ENCODE measurements around the gene FAM81A.
"Not testable (repeated sequence)": the region's sequence is repeated elsewhere in the genome, so short reads cannot be mapped to it uniquely, and the experiment has no call there.

The FAM81A gene

DNA sequence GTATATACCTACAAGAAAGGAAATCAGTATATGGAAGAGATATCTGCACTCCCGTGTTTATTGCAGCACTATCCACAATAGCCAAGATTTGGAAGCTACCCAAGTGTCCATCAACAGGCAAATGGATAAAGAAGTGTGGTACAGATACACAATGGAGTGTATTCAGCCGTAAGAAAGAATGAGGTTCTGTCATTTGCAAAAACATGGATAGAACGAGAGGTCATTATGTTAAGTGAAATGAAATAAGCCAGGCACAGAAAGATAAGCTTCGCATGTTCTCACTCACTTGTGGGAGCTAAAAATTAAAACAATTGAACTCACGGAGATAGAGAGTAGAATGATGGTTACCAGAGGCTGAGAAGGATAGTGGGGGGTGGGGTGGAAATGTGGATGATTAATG lies 53.1 kb downstream of the FAM81A start:
- DNase-seq = no peak

DNA sequence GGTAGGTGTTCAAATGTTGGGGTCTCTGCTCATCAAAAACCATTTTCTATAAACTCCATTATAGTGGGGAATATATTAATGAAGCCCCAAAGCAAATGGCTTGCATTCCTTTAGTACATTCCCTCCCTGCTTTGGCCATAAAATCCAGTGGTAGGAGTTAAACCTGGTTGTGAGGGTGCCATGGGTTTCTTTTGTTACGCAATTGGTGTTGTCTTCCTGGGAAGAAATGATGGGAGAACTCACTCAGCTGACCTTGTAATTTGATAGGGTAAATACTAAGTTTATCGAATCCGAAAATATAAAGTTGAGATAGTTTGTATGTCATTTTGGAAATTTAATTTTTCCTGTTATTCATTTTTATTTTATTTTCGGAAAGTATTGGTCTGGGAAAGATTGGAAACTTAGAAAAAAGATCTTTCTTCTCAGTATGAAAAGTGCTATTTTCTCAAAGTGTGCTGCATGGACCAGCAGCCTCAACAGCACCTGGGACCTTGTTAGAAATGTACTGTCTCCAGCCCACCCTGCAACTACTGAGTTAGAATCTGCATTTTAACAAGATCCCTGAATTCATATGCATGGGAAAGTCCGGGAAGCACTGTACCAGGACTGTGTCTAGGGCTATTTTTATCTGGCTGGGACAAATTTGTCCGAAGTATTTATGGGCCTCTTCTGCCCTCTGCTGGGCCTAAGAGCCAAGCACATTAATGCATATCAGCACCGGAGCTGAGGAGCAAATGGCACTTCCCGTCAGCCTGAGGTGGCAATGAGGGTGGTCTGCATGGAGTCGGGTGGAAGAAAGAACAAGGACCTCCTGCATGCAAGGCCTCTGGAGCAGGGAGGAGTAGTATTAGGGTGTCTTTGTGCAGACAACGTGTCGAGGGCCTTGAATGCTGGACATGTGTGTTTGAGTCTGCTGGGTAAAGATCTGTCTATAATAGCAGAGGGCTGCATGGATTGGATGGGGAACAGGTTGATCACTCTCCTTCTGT lies 54.7 kb downstream of the FAM81A start:
- DNase-seq = peak; percentile 33

DNA sequence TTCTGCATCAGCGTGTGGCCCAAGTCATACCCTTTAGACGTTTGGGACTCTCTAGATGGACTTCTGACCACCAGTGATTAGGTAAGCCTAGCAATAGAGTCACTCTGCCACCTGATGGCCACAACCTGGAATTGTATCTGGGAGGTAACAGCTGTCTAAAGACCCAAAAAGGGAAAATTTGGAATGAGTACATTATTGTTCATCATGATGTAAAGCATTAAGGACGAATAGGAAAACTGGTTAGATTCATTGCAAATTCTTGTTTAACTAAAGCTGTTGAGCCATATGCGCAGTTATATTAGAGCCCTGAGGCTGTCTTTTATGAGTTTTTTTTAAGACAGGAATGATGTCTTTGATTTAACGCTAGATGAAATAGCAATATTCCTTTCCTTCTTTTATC lies 63.6 kb downstream of the FAM81A start:
- no peak for DNase-seq

DNA sequence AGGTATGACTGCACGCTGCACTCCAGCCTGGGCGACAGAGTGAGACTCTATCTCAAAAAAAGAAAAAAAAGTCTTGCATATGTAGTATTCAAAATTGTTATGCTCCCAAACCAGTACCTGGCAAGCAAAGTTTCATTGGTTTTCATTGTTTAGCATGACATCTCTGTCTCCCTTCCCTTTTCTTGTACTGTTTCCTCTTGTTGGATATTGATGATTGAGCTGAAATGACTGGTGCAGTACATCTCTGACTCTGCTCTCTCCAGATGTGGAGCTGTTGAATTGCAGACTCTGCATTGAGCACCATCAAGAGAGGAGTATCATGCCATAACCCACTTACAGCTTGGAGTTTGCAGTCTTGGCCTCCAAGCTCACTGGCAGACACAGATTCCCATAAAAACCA lies 77.2 kb downstream of the FAM81A start:
- DNase-seq = no peak

DNA sequence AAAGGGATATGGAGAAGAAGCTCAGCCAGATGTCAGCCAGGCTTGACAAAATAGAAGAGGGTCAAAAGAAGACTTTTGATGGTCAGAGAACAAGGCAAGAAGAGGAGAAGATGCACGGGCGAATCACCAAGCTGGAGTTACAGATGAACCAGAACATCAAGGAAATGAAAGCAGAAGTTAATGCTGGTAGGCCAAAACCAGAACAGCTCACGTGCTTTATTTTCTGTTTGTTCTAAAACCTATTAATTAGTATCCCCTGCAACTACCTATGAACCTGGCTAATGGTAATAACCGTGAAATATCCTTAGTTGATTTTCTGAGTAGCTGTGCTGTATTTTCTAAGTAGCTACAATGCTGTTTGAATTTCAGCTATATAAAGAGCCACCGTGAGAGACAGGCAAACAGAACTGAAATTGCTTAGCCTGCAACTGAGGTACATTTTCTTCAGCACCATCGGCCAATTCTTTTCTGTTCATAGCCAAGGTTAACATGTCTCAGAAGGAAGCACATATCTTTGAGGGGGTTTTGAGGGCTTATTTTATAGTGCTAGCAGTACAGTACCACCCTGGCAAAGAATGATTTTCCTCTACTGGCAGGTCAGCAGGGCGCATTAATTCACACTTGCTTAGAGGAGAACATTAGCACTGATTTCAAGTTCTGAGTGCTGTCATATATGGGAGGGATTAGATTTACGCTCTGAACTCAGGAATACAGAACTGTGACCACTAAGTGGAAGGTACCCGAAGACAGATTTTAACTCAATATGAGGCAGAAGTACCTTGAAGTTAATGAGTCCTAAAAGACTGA lies 78.9 kb downstream of the FAM81A start:
- no peak for DNase-seq

DNA sequence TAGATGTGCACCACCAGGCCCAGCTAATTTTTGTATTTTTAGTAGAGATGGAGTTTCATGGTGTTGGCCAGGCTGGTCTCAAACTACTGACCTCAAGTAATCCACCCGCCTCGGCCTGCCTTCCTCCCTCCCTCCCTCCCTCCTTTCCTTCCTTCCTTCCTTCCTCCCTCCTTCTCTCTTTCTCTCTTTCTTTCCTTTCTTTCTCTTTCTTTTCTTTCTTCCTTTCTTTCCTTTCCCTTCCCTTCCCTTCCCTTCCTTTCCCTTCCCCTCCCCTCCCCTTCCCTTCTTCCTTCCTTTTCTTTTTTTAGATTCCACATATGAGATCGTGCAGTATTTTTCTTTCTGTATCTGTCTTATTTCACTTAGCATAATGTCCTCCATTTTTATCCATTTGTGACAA lies 81.3 kb downstream of the FAM81A start:
- no peak for DNase-seq

DNA sequence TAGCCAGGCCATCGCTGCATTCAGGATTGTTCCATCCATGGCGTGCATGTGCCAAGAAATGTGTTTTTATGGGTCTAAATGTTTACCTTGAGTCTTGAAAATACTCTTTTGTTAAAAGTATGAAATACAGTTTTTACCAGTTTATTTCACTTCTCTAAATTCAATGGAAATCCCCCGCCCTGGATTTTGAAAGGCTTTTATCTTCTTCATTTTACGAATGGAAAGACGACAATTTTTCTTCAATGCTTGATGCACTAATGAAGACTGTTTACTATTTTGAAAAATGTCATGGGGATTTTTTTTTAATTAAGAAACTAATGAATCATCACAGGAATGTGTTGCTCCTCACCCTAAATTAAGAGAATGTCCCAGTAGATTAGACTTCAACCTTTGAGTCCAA lies 83.5 kb downstream of the FAM81A start:
- DNase-seq = no peak

DNA sequence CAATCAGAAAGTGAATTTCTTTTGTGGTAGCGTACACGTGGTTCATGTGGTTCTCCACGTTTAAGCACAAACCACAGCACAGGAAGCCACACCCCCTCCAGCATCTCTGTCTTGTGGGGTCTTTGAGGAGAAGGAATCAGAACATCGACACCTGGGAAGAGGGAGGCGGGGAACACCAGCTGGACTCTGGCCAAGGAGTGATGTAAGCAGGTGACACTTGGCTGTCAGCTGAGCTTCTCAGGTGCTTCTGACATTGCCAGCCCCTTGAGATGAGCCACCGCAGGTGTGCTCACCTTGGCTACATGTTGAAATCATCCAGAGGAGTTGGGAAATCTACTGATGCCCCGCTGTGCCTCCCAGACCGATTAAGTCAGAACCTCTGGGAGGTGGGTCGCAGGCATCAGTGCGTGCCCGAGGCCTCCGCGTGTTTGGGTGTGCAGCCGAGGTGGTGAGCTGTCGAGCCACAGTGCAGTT lies 85.0 kb downstream of the FAM81A start:
- peak; percentile 14 for DNase-seq

DNA sequence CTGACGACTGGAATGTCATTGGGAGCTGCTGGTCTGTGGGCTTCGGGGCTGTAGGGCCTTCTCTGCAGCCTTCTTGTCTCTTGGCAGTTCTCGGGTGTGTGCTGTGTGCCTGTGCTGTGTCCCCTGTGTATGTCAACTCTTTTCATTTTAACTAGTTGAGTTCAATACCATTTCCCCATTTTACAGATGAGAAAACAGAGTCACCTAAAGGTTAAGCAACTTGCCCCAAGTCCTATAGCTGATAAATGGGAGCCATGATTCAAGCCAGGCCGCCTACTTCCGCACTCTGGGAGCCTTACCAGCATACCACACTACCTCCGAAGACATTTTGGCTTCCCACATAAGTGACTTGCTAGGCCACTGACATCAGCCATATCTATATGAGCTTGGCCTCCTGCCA lies 85.7 kb downstream of the FAM81A start:
- no peak for DNase-seq

DNA sequence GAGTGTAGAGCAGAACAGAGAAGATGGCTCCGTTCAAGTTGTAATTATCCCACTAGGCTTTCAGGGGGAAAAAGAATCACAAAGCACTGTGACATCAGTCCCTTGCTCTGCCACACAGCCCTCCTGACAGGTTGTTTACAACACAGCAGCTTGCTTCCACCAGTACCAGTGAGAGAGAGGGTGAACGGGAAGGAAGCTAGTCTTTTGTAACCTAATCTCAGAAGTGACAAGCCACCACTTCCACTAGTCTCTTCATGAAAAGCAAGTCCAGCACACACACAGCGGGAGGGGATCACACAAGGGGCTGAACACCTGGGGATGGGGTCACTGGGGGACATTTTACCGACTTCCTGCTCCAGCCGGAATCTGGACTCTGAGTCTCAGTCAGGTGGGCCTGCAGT lies 86.3 kb downstream of the FAM81A start:
- DNase-seq = no peak

DNA sequence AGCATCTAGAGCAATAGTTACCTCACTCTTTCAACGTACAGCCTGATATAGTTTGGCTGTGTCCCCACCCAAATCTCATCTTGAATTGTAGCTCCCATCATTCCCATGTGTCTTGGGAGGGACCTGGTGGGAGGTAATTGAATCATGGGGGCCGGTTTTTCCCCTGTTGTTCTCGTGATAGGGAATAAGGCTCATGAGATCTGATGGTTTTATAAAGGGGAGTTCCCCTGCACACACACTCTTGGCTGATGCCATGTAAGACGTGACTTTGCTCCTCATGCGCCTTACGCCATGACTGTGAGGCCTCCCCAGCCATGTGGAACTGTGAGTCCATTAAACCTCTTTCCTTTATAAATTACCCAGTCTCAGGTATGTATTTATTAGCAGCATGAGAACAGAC lies 88.5 kb downstream of the FAM81A start:
- not testable (repeated sequence) for DNase-seq

DNA sequence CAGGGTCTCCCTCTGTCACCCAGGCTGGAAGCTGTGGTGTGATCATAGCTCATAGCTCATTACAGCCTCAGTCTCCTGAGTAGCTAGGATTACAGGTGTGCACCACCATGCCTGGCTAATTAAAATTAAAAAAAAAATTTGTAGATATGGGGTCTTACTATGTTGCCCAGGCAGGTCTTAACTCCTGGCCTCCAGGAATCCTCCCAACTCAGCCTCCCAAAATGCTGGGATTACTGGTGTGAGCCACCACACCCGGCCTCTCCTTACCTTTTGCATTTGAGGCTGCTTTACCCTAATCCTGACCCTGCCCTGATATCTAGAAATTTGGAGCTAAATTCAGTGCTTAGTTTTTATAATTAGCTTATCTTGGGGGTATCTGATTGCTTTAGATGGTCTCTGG lies 90.4 kb downstream of the FAM81A start:
- DNase-seq = no peak

DNA sequence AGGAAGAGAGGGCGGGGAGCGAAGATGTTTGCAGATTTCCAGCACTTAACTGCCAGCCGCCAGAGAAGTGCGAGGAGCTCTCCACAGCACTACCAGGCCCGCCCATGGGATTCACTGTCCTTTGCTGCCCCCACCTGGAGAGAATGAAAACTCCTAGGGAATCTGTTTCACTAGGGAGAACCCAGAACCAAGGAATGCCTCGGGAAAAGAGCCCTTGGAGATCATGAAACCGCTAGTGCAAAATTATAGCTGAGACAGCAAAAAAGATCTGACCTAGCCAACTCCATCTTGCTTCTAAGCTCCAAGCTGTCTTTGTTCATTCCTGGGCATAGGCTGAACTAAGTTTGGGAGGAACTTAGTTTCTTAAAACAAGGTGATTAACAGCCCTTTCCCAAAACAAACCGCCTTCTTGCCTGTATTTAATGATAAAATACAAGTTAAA lies 91.0 kb downstream of the FAM81A start:
- DNase-seq = peak; percentile 55

DNA sequence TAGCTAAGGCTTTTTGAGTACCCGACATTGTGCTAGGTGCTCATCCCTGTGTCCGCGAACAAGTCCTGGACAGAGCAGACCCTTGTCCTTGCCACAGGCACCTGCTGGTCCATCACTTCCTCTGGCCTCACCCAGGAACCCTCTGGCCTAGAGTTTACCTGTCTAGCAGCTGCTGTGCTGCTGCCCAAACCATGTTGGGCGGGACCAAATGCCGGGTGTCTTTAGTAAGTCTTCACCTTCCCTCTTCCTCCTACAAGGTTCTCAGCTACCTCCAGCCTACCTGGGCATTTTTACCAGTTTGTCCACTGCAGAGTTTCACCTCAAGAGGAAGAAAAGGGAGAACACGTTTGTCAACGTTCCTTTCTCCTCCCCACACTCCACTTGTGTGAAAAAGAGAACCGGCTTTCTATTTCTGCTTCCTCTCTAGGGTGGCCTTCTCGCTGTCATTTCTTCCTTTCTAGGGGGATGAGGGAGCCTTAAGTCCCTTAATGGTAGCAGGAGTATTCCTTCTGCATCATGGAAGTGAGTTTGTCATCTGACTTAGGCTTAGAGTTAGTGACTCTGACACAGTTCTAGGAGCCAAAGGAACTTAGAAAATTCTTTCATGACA lies 93.2 kb downstream of the FAM81A start:
- no peak for DNase-seq

DNA sequence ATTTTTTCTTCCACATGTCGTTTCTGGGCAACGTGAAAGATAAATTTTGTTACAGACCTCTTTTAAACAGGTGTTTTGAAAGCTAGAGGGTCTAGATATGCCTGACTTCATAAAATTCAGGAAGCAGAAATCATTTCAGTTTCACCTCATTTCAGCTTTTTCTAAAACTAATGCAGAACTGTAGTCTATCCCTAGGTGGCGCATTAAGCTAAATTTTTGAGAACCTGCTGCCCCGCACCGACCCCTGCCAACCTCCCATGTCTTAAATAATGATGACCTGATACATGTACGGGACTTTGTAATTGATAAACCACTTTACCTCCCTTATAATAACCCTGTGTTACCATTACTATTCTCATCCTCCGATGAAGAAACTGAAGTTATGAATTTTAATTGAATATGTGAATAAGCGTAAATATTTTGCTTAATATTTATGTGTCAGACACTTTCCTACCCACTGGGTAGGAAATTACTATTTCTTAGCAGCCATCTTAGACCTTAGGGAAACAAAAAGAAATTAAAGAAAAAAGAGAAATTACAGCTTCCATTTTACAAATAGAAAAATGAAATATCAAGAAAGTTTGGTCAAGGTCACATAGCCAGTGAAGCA lies 94.9 kb downstream of the FAM81A start:
- DNase-seq = no peak

DNA sequence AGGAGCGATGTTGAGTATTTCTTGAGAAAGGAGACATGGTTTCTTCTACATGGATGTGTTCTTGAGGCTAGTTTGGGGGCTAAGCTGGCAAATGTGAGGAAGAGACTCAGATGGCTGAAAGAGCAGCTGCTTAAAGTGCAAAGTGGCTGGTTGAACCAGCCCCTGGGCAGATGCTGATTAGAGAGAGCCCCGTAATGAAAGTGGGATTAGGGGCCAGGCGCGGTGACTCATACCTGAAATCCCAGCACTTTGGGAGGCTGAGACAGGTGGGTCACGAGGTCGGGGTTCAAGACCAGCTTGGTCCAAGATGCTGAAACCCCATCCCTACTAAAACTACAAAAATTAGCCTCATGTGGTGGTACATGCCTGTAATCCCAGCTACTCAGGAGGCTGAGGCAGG lies 98.6 kb downstream of the FAM81A start:
- DNase-seq = no peak

DNA sequence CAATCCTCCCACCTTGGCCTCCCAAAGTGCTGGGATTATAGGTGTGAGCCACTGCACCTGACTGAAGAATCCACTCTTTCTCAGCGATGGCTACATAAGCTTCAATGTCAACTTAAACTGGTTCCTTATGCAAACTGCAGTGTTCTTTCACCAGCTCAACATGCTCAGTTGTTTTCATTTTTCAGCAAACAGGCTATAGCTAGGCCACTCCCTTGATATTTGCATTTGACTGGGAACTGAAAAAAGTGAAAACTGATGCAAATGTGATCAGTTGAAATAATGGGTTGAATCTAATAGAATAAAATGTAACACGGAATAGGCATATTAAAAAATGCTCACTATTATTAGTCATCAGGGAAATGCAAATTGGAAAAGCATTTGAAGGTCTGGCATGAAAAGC lies 99.4 kb downstream of the FAM81A start:
- DNase-seq = no peak

DNA sequence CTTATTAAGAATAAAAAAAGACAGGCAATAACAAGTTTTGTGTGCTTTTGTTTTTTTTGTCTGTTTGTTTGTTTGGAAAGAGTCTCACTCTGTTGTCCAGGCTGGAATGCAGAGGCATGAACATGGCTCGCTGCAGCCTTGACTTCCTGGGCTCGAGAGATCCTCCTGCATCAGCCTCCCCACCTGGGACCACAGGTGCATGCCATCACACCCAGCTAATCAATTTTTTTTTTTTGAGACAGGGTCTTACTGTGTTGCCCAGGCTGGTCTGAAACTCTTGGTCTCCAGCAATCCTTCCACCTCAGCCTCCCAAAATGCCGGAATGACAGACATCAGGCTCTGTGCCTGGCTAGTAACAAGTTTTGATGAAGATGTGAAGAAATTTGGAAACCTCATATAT lies 100.5 kb downstream of the FAM81A start:
- no peak for DNase-seq

DNA sequence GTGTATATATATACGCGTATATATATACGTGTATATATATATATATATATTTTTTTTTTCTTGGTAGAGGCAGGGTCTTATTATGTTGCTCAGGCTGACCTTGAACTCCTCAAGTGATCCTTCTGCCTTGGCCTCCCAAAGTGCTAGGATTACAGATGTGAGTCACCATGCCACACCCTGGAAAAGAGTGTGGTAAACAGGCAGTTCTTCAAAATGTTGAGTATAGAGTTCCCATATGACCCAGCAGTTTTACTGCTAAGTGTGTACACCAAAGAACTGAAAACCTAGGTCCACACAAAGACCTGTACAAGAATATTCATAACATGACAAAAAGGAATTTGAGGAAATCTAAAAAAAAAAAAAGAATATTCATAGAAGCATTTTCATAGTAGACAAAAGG lies 101.8 kb downstream of the FAM81A start:
- no peak for DNase-seq

DNA sequence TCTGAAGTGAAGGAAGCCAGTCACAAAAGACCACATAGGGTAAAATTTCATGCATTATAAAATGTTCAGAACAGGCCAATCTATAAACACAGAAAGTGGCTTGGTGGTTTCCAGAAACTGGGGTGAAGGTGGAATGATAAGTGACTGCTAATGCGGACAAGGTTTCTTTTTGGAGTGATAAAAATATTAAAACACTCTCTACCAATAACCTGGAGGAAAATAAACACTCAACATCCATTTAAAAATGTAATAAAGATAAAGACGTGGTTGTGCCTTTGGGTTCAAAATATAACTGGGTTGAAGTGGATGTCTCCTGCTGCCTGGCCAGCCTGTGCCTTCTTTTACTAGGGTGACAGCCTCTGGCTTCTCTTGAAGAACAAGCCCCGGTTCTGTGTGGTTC lies 102.7 kb downstream of the FAM81A start:
- DNase-seq = no peak

DNA sequence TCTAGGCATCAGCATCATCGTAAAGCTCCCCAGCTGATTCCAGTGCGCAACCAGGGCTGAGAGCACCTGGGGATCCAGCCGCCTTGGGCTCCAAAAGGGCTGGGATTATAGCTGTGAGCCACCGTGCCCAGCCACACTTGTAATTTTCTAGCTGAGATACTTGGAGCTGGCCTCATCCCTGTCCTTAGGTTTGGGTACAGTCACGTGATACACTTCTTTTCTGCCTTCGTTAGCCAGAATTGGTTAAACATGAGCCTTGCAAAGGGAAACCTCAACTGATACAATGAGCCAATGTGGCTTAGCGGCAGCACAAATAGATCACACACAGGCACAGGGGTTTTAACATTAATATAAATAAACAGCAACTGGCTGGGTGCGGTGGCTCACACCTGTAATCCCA lies 103.8 kb downstream of the FAM81A start:
- no peak for DNase-seq

DNA sequence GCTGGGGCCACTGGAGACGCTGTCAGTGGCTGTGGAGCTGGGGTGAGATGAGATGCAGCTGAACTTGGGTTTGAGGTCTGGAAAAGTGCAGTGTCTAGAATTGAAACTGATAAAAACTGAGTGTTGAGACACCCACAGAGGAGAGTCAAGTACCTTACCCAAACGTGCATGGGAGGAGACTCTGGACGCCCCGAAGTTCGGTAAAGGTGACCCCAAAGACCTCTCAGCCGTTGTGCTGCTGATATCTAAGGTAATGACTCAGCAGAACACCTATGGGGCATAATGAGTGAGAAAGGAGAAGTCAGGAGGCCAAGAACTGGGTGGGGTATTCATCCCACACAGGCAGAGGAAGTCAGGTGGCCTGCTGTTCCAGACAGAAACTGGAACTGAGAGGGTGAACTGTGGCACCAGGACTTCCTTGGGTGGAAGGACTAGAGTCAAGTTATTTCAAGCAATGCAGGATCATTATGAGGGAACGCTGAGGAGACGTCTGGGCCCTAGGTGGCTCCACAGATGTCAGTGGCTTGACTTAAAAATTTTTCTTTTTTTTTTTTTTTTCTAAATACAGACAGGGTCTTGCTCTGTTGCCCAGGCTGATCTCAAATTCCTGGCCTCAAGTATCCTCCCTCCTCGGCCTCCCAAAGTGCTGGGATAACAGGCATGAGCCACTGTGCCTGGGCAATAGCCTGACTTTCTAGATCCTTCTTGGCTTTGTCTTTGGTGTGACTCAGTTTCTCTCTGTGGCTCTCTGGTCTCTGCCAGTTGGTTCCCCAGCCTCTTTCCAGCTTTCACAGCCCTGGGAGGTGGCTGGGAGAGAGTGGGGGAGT lies 105.9 kb downstream of the FAM81A start:
- no peak for DNase-seq
